GM23338 (cell line): ENCODE data around the gene TSC2.
"Not testable (repeated sequence)": the region's sequence is repeated elsewhere in the genome, so short reads cannot be mapped to it uniquely, and the experiment has no call there.

Source experiments
- CREB1 ChIP-seq: fragments of 250-450 bp; sonication (Bioruptor Pico); IDR thresholded peaks from 2 replicates; pipeline ENCODE4 v1.5.0; 2020; ENCODE audit warnings: low read depth, mild to moderate bottlenecking, moderate library complexity
- CTCF ChIP-seq, 2 experiments: fragments of 200-600 bp in 1 of 2; sonication (generic) in 1 of 2; conservative IDR thresholded peaks; 2 replicates each; pipeline versions ENCODE4 v1.5.1 to v1.6.1; 2016 to 2017; ENCODE audit warnings: antibody characterized with exemption in 2 of 2, low read depth in 2 of 2, mild to moderate bottlenecking in 2 of 2, moderate library complexity in 1 of 2
- EZH2 ChIP-seq: fragments of 200-600 bp; sonication (generic); IDR thresholded peaks from one replicate; pipeline ENCODE4 v1.8.0; 2017; ENCODE audit warnings: antibody characterized with exemption, mild to moderate bottlenecking, low read depth; ENCODE audit not compliant: unreplicated experiment
- TF ChIP-seq, protein P1 (sequence below): IDR thresholded peaks from one replicate; pipeline ENCODE4 v1.6.1; 2018; ENCODE audit warnings: antibody characterized with exemption; ENCODE audit not compliant: unreplicated experiment

DNA sequence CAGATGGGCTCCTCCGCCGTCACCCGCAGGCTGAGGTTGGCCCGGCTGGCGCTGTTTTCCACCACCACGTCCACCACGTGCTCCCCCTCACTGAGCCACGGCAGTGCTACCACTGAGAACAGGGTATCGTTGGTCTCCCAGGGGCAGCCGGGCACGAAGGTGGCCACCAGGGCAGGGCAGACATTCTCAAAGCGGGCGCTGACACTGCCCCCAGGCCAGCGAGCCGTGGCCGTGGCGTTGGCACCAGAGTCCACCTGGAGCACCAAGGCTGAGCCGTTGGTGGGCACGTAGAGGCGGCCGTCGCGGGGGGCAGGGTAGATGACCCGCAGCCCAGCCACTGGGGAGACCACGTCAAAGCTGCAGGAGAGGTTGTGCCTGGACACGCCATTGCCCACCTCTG is 66.4 kb downstream of the TSC2 start:
- not testable (repeated sequence) for TF ChIP-seq CTCF (conservative IDR thresholded peaks at IDR 0.05; ENCODE audit: low read depth in 2 of 2); CREB1 (CRISPR knock-in tag); EZH2
- TF ChIP-seq, protein P1, sequence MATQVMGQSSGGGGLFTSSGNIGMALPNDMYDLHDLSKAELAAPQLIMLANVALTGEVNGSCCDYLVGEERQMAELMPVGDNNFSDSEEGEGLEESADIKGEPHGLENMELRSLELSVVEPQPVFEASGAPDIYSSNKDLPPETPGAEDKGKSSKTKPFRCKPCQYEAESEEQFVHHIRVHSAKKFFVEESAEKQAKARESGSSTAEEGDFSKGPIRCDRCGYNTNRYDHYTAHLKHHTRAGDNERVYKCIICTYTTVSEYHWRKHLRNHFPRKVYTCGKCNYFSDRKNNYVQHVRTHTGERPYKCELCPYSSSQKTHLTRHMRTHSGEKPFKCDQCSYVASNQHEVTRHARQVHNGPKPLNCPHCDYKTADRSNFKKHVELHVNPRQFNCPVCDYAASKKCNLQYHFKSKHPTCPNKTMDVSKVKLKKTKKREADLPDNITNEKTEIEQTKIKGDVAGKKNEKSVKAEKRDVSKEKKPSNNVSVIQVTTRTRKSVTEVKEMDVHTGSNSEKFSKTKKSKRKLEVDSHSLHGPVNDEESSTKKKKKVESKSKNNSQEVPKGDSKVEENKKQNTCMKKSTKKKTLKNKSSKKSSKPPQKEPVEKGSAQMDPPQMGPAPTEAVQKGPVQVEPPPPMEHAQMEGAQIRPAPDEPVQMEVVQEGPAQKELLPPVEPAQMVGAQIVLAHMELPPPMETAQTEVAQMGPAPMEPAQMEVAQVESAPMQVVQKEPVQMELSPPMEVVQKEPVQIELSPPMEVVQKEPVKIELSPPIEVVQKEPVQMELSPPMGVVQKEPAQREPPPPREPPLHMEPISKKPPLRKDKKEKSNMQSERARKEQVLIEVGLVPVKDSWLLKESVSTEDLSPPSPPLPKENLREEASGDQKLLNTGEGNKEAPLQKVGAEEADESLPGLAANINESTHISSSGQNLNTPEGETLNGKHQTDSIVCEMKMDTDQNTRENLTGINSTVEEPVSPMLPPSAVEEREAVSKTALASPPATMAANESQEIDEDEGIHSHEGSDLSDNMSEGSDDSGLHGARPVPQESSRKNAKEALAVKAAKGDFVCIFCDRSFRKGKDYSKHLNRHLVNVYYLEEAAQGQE = not testable (repeated sequence)
